Measurements from ENCODE around the gene SPOPL.

SPOPL gene

DNA sequence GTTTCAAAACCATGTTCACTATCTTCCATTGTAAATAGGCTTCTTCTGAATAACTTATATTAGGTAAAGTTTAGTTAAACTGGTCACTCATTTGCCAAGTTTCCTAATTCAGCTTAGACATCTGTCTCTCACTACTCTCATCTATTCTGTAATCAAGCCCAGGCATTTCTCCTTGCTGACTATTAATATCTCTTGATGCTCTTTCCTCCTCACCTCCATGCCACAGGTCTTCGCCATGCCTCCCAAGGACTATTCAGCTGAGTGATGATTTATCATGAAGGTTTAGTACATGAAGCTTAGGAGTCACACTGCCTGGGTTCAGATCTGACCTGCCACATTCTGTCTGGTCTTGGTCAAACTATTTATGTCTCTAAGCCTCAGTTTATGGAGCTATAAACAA, 115.5 kb downstream of the SPOPL start:
- Histone ChIP-seq H4K20me1 (no peaks in the 10 kb centered on the region), H3K27me3 (no peaks in the 10 kb centered on the region), H3K36me3 (no peaks in the 10 kb centered on the region), H3K9ac (no peak overlapping the region), H3K27ac (no peak overlapping the region), H3K4me2 (no peak overlapping the region), H3K9me3 (no peaks in the 10 kb centered on the region), H3K4me3 (no peak overlapping the region), H3K4me1 (no peaks in the 10 kb centered on the region)
- TF ChIP-seq Cebpa-rat (IDR thresholded peaks at IDR 0.05) = no peak

DNA sequence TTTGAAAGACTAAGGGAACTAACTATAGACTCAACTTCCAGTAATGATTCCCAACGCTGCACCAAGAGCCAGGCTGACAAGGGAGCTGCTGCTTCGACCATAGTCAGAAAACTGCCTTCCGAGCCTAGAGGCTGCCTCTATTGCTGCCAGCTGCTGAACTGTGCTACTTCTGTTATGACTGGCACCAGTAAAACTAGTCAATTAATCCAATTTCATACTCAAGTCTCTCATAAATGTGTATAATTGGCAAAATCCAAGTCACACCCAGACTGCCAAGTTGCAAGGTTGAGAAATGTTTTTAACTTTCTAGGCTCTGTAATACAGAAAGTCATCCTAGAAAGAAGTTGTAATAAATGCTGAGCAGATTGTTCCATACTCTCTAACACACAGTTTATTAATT, 117.4 kb downstream of the SPOPL start:
- H4K20me1 ChIP-seq = no peaks in the 10 kb centered on the region
- H3K36me3 ChIP-seq = no peaks in the 10 kb centered on the region

DNA sequence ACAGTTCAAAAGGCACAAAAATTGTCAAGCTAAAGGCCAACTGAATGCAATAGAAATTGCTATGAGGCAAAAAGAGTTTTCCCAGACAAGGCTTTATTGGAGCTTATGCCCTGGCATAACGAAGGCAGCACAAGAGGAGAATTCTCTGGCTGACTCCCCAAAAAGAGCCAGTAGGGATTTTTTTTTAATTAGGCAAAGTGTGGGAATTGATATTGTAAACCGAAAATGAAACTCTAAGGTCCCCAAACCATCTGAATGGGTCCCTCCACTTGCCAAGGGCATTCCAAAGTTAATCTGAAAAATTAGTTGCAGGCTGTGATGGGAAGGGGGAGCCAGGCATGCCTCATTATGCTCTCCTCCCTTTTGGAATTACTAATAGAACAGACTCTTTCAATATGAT, 118.9 kb downstream of the SPOPL start:
- no peak overlapping the region for H3K4me3 ChIP-seq
- no peak overlapping the region for H3K27ac ChIP-seq
- H3K27me3 ChIP-seq = no peaks in the 10 kb centered on the region
- no peaks in the 10 kb centered on the region for H4K20me1 ChIP-seq
- no peaks in the 10 kb centered on the region for H3K4me1 ChIP-seq
- no peaks in the 10 kb centered on the region for H3K9me3 ChIP-seq
- H3K4me2 ChIP-seq = no peak overlapping the region
- no peak for TF ChIP-seq Cebpa-rat (IDR thresholded peaks at IDR 0.05)
- no peaks in the 10 kb centered on the region for H3K36me3 ChIP-seq
- no peak overlapping the region for H3K9ac ChIP-seq

More for the DNA sequence above, 117.4 kb downstream of the SPOPL start:
- Histone ChIP-seq H3K4me1 (no peaks in the 10 kb centered on the region), H3K9ac (no peak overlapping the region), H3K4me3 (no peak overlapping the region), H3K4me2 (no peak overlapping the region), H3K27ac (no peak overlapping the region), H3K27me3 (no peaks in the 10 kb centered on the region), H3K9me3 (no peaks in the 10 kb centered on the region)
- TF ChIP-seq Cebpa-rat (IDR thresholded peaks at IDR 0.05) = no peak

DNA sequence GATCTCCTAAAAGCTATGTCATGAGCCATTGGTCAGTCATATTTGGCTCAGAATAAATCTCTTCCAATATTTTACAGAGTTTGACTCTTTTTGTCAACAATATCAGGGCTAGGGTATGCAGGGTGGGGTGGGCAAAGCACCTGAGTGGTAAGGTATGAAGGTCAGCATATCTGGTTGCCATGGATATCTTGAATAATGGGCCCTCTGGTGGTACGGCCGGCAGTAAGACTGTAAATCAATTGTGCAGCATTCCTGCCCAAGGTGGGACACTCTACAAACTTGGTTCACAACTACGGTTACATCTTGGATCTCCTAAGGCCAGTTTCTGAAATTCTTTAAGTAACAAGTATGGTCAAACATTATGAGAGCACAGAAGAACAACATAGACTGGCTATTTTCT, 119.6 kb downstream of the SPOPL start:
- Histone ChIP-seq H3K9me3 (no peaks in the 10 kb centered on the region), H3K4me3 (no peak overlapping the region), H3K4me2 (no peak overlapping the region), H3K9ac (no peak overlapping the region), H3K27ac (no peak overlapping the region), H3K4me1 (no peaks in the 10 kb centered on the region), H3K36me3 (no peaks in the 10 kb centered on the region), H4K20me1 (no peaks in the 10 kb centered on the region), H3K27me3 (no peaks in the 10 kb centered on the region)
- TF ChIP-seq Cebpa-rat (IDR thresholded peaks at IDR 0.05) = no peak

DNA sequence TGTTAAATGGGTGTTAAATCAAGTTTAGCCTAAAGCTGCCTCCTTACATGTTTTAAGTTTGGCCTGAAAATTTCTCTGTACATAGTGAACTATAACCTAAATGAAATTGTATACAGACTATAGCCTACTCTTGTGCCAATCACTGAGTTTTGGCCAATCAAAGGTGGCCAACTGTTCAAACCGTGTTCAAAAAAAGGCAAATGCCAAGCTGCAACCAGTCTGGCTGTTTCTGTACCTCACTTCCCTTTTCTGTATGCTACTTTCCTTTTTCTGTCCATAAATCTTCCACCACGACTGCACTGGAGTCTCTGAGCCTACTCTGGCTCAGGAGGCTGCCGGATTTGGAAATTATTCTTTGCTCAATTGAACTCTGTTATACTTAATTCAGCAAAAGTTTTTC, 121.0 kb downstream of the SPOPL start:
- H3K27ac ChIP-seq = no peak overlapping the region
- no peaks in the 10 kb centered on the region for H3K36me3 ChIP-seq
- no peak overlapping the region for H3K9ac ChIP-seq
- no peaks in the 10 kb centered on the region for H3K27me3 ChIP-seq
- H3K4me2 ChIP-seq = no peak overlapping the region
- no peaks in the 10 kb centered on the region for H3K9me3 ChIP-seq
- H4K20me1 ChIP-seq = no peaks in the 10 kb centered on the region
- no peak overlapping the region for H3K4me3 ChIP-seq
- TF ChIP-seq Cebpa-rat (IDR thresholded peaks at IDR 0.05) = no peak
- H3K4me1 ChIP-seq = no peaks in the 10 kb centered on the region

Measured in BLaER1 (cell line).